ENCODE measurements around the gene KRTAP5-5.

The KRTAP5-5 gene

DNA sequence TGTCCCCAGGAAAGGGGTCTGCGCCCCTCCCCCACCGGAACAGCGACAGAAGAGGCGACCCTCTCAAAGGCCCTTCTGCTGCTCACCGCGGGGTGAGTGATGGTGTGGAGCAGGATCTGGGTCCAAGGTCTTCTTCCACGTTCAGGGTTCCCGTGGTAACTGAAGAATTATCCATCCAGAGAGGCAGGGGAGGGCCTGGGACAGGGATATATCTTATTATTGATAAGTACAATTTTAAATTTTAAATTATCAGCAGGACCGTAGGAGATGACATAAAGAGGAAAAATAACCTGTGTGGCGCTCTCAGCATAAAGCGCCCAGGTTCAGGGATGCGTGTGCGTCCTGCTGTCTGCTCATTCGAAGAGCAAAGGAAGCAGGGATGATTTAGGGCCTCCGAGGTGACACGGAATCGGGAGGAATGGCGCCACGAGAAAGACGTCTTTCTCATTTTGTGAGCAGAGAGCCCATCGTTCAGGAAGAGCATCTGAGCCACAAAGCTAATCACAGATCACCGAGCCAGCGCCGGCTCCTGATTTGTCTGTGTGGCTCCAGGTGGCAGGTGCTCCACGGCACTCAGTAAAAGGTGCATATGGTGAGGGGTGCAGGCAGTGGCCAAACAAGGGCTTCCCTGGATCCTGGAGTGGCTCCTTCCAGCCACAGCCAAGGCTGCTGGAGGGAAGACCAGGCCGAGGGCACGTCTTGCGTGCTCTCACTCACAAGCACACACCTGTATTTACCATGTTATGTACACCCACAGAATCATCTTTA lies 19.3 kb downstream of the KRTAP5-5 start:
- no peak for TF ChIP-seq CTCF (IDR thresholded peaks at IDR 0.05; ENCODE audit: insufficient read depth, low read length, poor library complexity, severe bottlenecking)
- DNase-seq (ENCODE audit: extremely low read depth, insufficient read length): no peak
- H3K36me3 ChIP-seq (ENCODE audit: control insufficient read depth, insufficient read depth, low read length): no peaks in the 10 kb centered on the region
- peaks cover 2% of the 10 kb centered on the region for H3K27me3 ChIP-seq (replicated peaks; ENCODE audit: control insufficient read depth, insufficient read depth, low read length)
- no peak overlapping the region for H3K4me3 ChIP-seq (replicated peaks; ENCODE audit: low read depth, low read length)

DNA sequence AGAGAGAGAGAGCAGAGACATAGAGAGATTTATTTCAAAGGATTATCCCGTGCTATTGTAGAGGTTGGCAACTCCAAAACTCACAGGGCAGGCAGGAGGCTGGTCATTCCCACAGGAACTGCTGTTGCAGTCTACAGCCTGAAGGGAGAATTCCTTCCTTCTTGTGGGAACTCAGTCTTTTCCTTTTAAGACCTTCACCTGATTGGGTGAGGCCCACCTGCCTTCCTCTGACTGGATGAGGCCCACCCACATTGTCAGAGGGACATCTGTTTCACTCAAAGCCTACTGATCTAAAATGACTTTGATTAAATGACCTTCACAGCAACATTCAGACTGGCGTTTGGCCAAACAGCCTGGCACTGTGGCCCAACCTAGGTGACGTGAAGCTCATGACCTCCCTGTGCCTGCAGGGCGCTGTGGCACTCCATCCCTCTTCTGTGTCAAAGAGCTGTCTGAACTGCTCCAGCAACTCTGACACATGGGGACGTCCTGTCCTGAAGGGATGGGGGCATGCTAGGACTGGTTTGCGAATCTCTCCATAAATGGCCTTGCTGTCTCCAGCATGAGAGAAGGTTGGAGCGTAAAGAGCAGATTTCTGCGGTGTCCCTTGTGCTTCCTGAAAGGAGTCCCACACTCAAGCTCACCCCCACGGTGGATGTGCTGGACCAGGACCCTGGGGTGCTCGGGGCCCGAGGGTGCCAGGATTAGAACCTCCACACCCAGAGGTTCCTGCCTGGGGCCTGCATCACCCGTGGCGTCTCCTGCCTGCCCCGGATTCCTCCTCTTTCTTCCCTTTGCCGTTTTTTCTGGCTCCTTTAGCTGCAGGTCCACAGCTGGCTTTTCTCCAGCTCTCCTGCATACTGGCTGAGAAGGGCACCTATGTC lies 20.7 kb downstream of the KRTAP5-5 start:
- H3K4me3 ChIP-seq (replicated peaks; ENCODE audit: low read depth, low read length): no peak overlapping the region
- no peak for TF ChIP-seq CTCF (IDR thresholded peaks at IDR 0.05; ENCODE audit: insufficient read depth, low read length, poor library complexity, severe bottlenecking)
- no peak for DNase-seq (ENCODE audit: extremely low read depth, insufficient read length)
- H3K27me3 ChIP-seq (replicated peaks; ENCODE audit: control insufficient read depth, insufficient read depth, low read length): peaks cover 2% of the 10 kb centered on the region
- no peaks in the 10 kb centered on the region for H3K36me3 ChIP-seq (ENCODE audit: control insufficient read depth, insufficient read depth, low read length)

GRCh38 chr11:1650918-1651262 lies 21.3 kb downstream of the KRTAP5-5 start:
- Histone ChIP-seq H3K36me3 (ENCODE audit: control insufficient read depth, insufficient read depth, low read length) (no peaks in the 10 kb centered on the region), H3K4me3 (replicated peaks; ENCODE audit: low read depth, low read length) (no peak overlapping the region), H3K27me3 (replicated peaks; ENCODE audit: control insufficient read depth, insufficient read depth, low read length) (peaks cover 2% of the 10 kb centered on the region)
- TF ChIP-seq CTCF (IDR thresholded peaks at IDR 0.05; ENCODE audit: insufficient read depth, low read length, poor library complexity, severe bottlenecking): no peak
- DNase-seq (ENCODE audit: extremely low read depth, insufficient read length): no peak

DNA sequence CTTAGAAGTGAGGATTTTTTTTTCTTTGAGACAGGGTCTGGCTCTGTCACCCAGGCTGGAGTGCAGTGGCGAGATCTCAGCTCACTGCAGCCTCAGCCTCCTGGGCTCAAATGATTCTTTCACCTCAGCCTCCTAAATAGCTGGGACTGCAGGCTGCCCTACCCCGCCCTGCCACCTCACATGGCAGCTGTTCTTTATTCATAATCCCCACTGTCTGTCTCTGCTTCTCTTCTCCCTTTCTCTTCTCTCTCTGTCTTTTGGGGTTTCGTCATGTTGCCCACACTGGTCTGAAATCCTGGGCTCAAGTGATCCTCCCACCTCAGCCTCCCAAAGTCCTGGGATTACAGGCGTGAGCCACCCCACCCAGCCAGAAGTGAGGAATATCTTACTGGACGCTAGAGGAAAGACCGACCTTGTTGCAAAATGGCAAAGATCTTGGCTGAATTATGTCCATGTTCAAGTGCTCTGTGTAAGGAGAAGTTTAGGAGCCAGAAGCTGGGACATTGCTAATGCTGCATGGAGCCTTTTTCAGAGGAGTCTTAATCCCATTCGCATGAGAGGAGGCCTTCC lies 21.9 kb downstream of the KRTAP5-5 start:
- Histone ChIP-seq H3K4me3 (replicated peaks; ENCODE audit: low read depth, low read length) (no peak overlapping the region), H3K27me3 (replicated peaks; ENCODE audit: control insufficient read depth, insufficient read depth, low read length) (peaks cover 2% of the 10 kb centered on the region), H3K36me3 (ENCODE audit: control insufficient read depth, insufficient read depth, low read length) (no peaks in the 10 kb centered on the region)
- no peak for TF ChIP-seq CTCF (IDR thresholded peaks at IDR 0.05; ENCODE audit: insufficient read depth, low read length, poor library complexity, severe bottlenecking)
- no peak for DNase-seq (ENCODE audit: extremely low read depth, insufficient read length)

GRCh38 chr11:1652026-1652425 lies 22.5 kb downstream of the KRTAP5-5 start:
- no peak for TF ChIP-seq CTCF (IDR thresholded peaks at IDR 0.05; ENCODE audit: insufficient read depth, low read length, poor library complexity, severe bottlenecking)
- no peak for DNase-seq (ENCODE audit: extremely low read depth, insufficient read length)
- Histone ChIP-seq H3K4me3 (replicated peaks; ENCODE audit: low read depth, low read length) (no peak overlapping the region), H3K27me3 (replicated peaks; ENCODE audit: control insufficient read depth, insufficient read depth, low read length) (peaks cover 2% of the 10 kb centered on the region), H3K36me3 (ENCODE audit: control insufficient read depth, insufficient read depth, low read length) (no peaks in the 10 kb centered on the region)

Measured in GM06990 (cell line).